Adrenal gland (tissue), 5 donors: ENCODE results near the gene PRRC2B.

Experiments used
- POLR2A ChIP-seq, 2 donors: fragments of 450-650 bp; IDR thresholded peaks; one replicate each; pipeline ENCODE4 v1.6.1; 2017; ENCODE audit warnings: antibody characterized with exemption in 2 of 2, mild to moderate bottlenecking in 2 of 2, moderate library complexity in 1 of 2
- TF ChIP-seq, protein P1 (sequence below), 6 experiments: fragments of 450-650 bp in 4 of 6; fragments of 200-600 bp in 2 of 6; sonication (generic) in 1 of 6; IDR thresholded peaks; 1 replicate in 5 of 6; 2 replicates in 1 of 6; pipeline versions ENCODE4 v1.5.1 to v1.8.0; 2016 to 2021; ENCODE audit warnings: antibody characterized with exemption in 6 of 6, mild to moderate bottlenecking in 2 of 6, moderate library complexity in 1 of 6
- donor health status: DM: no; HTN: no; CAD: no.

DNA sequence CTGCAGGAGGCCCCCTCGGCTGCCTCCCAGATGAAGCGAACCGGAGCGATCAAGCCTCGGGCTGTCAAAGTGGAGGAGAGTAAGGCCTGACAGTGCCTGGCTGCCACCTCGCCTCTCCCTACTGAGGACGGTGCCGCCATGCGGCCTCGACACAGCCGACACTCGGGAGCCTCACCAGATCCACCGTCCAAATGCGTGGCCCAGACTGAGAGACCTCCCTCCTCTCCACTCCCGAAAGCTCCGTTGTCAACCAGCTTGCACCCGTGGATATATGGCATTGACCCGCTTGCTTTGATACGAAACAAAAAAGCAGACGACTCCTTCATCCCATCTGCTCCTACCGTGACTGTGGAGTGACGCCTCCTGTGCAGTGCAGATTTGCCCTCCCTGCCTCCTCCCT lies 101.9 kb downstream of the PRRC2B start:
- TF ChIP-seq, protein P1, sequence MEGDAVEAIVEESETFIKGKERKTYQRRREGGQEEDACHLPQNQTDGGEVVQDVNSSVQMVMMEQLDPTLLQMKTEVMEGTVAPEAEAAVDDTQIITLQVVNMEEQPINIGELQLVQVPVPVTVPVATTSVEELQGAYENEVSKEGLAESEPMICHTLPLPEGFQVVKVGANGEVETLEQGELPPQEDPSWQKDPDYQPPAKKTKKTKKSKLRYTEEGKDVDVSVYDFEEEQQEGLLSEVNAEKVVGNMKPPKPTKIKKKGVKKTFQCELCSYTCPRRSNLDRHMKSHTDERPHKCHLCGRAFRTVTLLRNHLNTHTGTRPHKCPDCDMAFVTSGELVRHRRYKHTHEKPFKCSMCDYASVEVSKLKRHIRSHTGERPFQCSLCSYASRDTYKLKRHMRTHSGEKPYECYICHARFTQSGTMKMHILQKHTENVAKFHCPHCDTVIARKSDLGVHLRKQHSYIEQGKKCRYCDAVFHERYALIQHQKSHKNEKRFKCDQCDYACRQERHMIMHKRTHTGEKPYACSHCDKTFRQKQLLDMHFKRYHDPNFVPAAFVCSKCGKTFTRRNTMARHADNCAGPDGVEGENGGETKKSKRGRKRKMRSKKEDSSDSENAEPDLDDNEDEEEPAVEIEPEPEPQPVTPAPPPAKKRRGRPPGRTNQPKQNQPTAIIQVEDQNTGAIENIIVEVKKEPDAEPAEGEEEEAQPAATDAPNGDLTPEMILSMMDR (IDR thresholded peaks at IDR 0.05) = no peak
- TF ChIP-seq POLR2A (IDR thresholded peaks at IDR 0.05) = no peak
